CD14-positive monocyte (primary cell): ENCODE results near the gene HINT2. TPM values are rescaled to one million over a fixed set of nuclear protein-coding genes. Genes with fewer than 3 reads are reported as not detected.

Experiments
- DNase-seq, 3 donors: peaks; one replicate each; pipeline ENCODE4 v3.0.0-alpha.2; 2011 to 2022
- H2AFZ ChIP-seq: 2 replicates; pipeline ENCODE4 v1.6.0; 2012; ENCODE audit warnings: mild to moderate bottlenecking, low read depth, low read length, inconsistent platforms; ENCODE audit not compliant: insufficient read depth, poor library complexity, severe bottlenecking
- H3K27ac ChIP-seq, 2 donors: 1 replicate in 1 of 2; 2 replicates in 1 of 2; pipeline ENCODE4 v1.5.1; 2012 to 2013; ENCODE audit warnings: low read length in 2 of 2, control low read depth in 1 of 2, inconsistent platforms in 1 of 2, low read depth in 1 of 2, mild to moderate bottlenecking in 1 of 2
- H3K27me3 ChIP-seq, 2 donors: one replicate each; pipeline versions ENCODE4 v1.6.0 to v1.6.1; 2011 to 2013; ENCODE audit warnings: low read length in 2 of 2; ENCODE audit not compliant: control insufficient read depth in 2 of 2, insufficient read depth in 2 of 2
- H3K36me3 ChIP-seq, 2 donors: replicated peaks in 1 of 2; 1 replicate in 1 of 2; 2 replicates in 1 of 2; pipeline versions ENCODE4 v1.5.1 to v1.6.1; 2012 to 2013; ENCODE audit warnings: low read length in 2 of 2, control low read depth in 1 of 2, inconsistent platforms in 1 of 2, mild to moderate bottlenecking in 1 of 2; ENCODE audit not compliant: insufficient read depth in 2 of 2, control insufficient read depth in 1 of 2
- H3K4me1 ChIP-seq, 2 donors: 1 replicate in 1 of 2; 2 replicates in 1 of 2; pipeline versions ENCODE4 v1.5.1 to v1.6.1; 2012 to 2013; ENCODE audit warnings: low read length in 2 of 2, control low read depth in 1 of 2, inconsistent platforms in 1 of 2, mild to moderate bottlenecking in 1 of 2, moderate library complexity in 1 of 2; ENCODE audit not compliant: insufficient read depth in 2 of 2, control insufficient read depth in 1 of 2
- H3K4me2 ChIP-seq: replicated peaks from 2 replicates; pipeline ENCODE3; 2012; ENCODE audit warnings: low read length, moderate library complexity, mild to moderate bottlenecking; ENCODE audit not compliant: poor library complexity, severe bottlenecking; ENCODE audit errors: extremely low read depth
- H3K4me3 ChIP-seq, 3 experiments: fragments of 200-600 bp in 1 of 3; sonication (generic) in 1 of 3; replicated peaks in 1 of 3; 1 replicate in 2 of 3; 2 replicates in 1 of 3; pipeline ENCODE4 v1.5.1; 2011 to 2013; ENCODE audit warnings: low read length in 3 of 3, mild to moderate bottlenecking in 3 of 3, control low read depth in 2 of 3, low read depth in 2 of 3, inconsistent platforms in 1 of 3, moderate library complexity in 1 of 3
- H3K79me2 ChIP-seq: 2 replicates; pipeline ENCODE4 v1.6.0; 2012; ENCODE audit warnings: mild to moderate bottlenecking, control low read depth, inconsistent platforms, low read length, moderate library complexity; ENCODE audit not compliant: insufficient read depth
- H3K9ac ChIP-seq: 2 replicates; pipeline ENCODE4 v1.6.0; 2017; ENCODE audit warnings: low read length, mild to moderate bottlenecking; ENCODE audit not compliant: insufficient read depth, poor library complexity, severe bottlenecking
- H3K9me3 ChIP-seq, 2 donors: replicated peaks in 1 of 2; 1 replicate in 1 of 2; 2 replicates in 1 of 2; pipeline versions ENCODE4 v1.5.1 to v1.6.1; 2012 to 2013; ENCODE audit warnings: low read length in 2 of 2, control low read depth in 1 of 2; ENCODE audit not compliant: control insufficient read depth in 1 of 2, insufficient read depth in 1 of 2
- H4K20me1 ChIP-seq: 2 replicates; pipeline ENCODE4 v1.6.0; 2012; ENCODE audit warnings: mild to moderate bottlenecking, low read length, control low read depth, moderate library complexity; ENCODE audit not compliant: insufficient read depth
- H3K27ac Mint-ChIP-seq, 7 donors: one replicate each; pipeline ENCODE4 v1.8.0; 2020; ENCODE audit warnings: mild to moderate bottlenecking in 7 of 7, mixed read lengths in 7 of 7, moderate library complexity in 6 of 7, inconsistent platforms in 2 of 7
- H3K27me3 Mint-ChIP-seq, 3 donors: one replicate each; pipeline ENCODE4 v1.8.0; 2021 to 2022; ENCODE audit warnings: low read depth in 3 of 3, mild to moderate bottlenecking in 3 of 3, mixed read lengths in 3 of 3, moderate library complexity in 3 of 3, inconsistent platforms in 1 of 3
- H3K36me3 Mint-ChIP-seq, 2 donors: one replicate each; pipeline ENCODE4 v1.8.0; 2020; ENCODE audit warnings: mixed read lengths in 2 of 2, inconsistent platforms in 1 of 2, mild to moderate bottlenecking in 1 of 2
- H3K4me1 Mint-ChIP-seq: one replicate; pipeline ENCODE4 v1.8.0; 2020; ENCODE audit warnings: mild to moderate bottlenecking, mixed read lengths
- H3K4me3 Mint-ChIP-seq, 2 donors: one replicate each; pipeline ENCODE4 v1.8.0; 2020; ENCODE audit warnings: mild to moderate bottlenecking in 2 of 2, mixed read lengths in 2 of 2, moderate library complexity in 1 of 2
- H3K9me3 Mint-ChIP-seq, 7 donors: one replicate each; pipeline ENCODE4 v1.8.0; 2020 to 2022; ENCODE audit warnings: mixed read lengths in 7 of 7, mild to moderate bottlenecking in 6 of 7, moderate library complexity in 6 of 7, inconsistent platforms in 2 of 7
- CTCF ChIP-seq: fragments of 200-600 bp; IDR thresholded peaks from one replicate; pipeline ENCODE4 v1.8.0; 2022; ENCODE audit warnings: antibody characterized with exemption, mild to moderate bottlenecking
- WGBS: methylation state at CpG from one replicate; pipeline ENCODE4 v1.1.5; 2013; ENCODE audit warnings: missing lambda C conversion rate; ENCODE audit not compliant: insufficient coverage; 5-methylcytosine and 5-hydroxymethylcytosine counted together
- intact Hi-C, 2 donors: fragments of 100-400 bp; cut with micrococcal nuclease; formaldehyde crosslinking; loops; one replicate each; pipeline versions ENCODE4 v1.15.0 to v1.15.1; 2023
- polyA plus RNA-seq, 3 donors: library from polyadenylated mRNA; depleted of rRNA in 1 of 3; unstranded in 2 of 3; stranded (reverse) in 1 of 3; fragments of 300-500 nt in 2 of 3; fragments of >200 nt in 1 of 3; fragmentation: Illumina TruSeq in 2 of 3; gene quantifications; 1 replicate in 2 of 3; 2 replicates in 1 of 3; pipeline ENCODE4 v1.2.3, GENCODE V29; 2012 to 2021

Gene HINT2
- polyA plus RNA-seq, 3 donors, result 19.9 to 64.5 (median 59.1) TPM

- Histone ChIP-seq H2AFZ (no peak overlapping the region), H4K20me1 (no peaks in the 10 kb centered on the region), H3K27me3 (no peaks in the 10 kb centered on the region), H3K4me2 (no peak overlapping the region), H3K4me3 (no peak overlapping the region), H3K27ac (no peak overlapping the region), H3K79me2 (no peaks in the 10 kb centered on the region), H3K36me3 (no peaks in the 10 kb centered on the region), H3K4me1 (no peaks in the 10 kb centered on the region), H3K9ac (no peak overlapping the region), H3K9me3 (no peaks in the 10 kb centered on the region)
- DNase-seq, result no peak
- intact Hi-C loops, result no loop called here
- Mint-ChIP-seq H3K4me1 (no peaks in the 10 kb centered on the region), H3K36me3 (no peaks in the 10 kb centered on the region), H3K9me3 (peaks cover 0 to 3% (median 3%) of the 10 kb centered on the region in 7 donors), H3K4me3 (no peak overlapping the region), H3K27ac (no peak overlapping the region), H3K27me3 (peaks cover 0 to 2% (median 0%) of the 10 kb centered on the region in 3 donors)
- WGBS, result no CpG with 5 or more reads among the region's 2 CpGs
- no peak for TF ChIP-seq CTCF
Observed at GRCh38 chr9:35766997-35767396, 47.8 kb downstream of the HINT2 start.

- peaks cover 0 to 3% (median 3%) of the 10 kb centered on the region in 7 donors for H3K9me3 Mint-ChIP-seq
- intact Hi-C loops, result no loop called here
- peaks cover 13% of the 10 kb centered on the region for H3K4me1 Mint-ChIP-seq
Observed at GRCh38 chr9:35763803-35764202, 51.0 kb downstream of the HINT2 start.

More at GRCh38 chr9:35763803-35764202, 51.0 kb downstream of the HINT2 start:
- no peak overlapping the region for H2AFZ ChIP-seq
- no peak overlapping the region for H3K4me2 ChIP-seq
- H3K27me3 ChIP-seq, result no peaks in the 10 kb centered on the region
- no peaks in the 10 kb centered on the region for H4K20me1 ChIP-seq
- H3K36me3 Mint-ChIP-seq, result no peaks in the 10 kb centered on the region
- H3K4me3 ChIP-seq, result no peak overlapping the region
- no peak overlapping the region for H3K4me3 Mint-ChIP-seq
- WGBS, result no CpG with 5 or more reads among the region's 1 CpG
- no peak overlapping the region for H3K27ac Mint-ChIP-seq
- no peak overlapping the region for H3K9ac ChIP-seq
- H3K27ac ChIP-seq, result no peak overlapping the region
- peaks cover 1 to 3% of the 10 kb centered on the region in 2 donors for H3K4me1 ChIP-seq
- no peaks in the 10 kb centered on the region for H3K79me2 ChIP-seq
- no peak for DNase-seq
- no peaks in the 10 kb centered on the region for H3K36me3 ChIP-seq
- no peaks in the 10 kb centered on the region for H3K9me3 ChIP-seq
- peaks cover 0 to 4% (median 2%) of the 10 kb centered on the region in 3 donors for H3K27me3 Mint-ChIP-seq
- TF ChIP-seq CTCF, result no peak
